ENCODE results near the gene PDZRN3.
A peak's percentile ranks its signal among the peaks of the same experiment; 100 is the strongest.

The PDZRN3 gene

DNA sequence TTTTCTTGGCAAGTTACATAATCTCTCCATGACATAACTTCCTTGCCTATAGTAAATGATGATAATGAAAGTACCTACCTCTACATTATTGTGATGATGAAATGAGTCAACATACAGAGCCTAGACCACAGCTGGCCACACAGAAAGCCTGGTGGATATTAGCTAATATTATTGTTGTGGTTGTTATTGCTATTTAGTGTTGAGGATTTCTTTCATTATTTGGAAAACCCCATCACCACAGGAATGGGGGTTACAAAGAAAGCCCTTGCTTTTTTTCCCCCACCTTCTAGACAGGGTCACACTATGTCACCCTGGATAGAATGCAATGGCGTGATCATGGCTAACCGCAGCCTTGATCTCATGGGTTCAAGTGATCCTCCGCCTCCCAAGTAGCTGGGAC, 125.0 kb downstream of the PDZRN3 start:
- no peak for ATAC-seq
- no peak for TF ChIP-seq ESRRG (CRISPR knock-in tag; IDR thresholded peaks at IDR 0.05)

DNA sequence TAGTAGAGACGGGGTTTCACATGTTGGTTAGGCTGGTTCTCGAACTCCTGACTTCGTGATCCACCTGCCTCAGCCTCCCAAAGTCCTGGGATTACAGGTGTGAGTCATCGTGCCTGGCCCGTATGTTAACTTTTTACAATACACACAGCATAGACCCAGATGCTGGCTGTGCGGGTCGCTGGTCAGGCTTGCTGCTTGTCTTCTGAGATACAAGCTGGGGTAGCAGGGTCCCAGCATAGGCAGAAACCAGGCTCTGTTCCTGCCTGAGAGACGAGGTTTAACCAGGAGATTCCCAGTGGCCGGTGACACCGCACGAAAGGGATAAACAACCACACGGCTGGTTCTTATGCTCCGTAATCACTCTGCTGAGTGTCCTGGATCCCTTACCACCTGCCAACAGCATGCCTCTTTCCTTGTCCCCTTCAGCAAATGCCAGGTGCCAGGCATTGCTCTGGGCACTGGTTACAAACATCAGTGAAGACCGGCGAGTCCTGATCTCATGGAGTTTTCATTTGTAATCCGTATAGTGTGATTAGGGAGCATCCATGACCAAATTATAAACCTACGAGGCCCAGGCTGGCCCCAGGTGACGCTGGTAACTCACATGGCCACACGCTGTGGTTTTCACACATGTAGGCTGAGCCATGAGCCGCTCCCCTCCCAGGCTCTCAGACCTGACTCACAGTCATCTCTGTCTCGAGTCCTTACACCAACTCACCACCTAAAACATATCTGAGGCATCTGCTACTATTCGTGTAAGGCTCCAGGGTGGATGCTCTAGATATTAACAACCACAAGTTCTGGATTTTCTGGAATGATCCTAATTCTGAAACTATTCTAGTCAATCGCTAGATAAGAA, 125.7 kb downstream of the PDZRN3 start:
- no peak for ATAC-seq
- no peak for TF ChIP-seq RARB (CRISPR knock-in tag; IDR thresholded peaks at IDR 0.05)
- TF ChIP-seq, protein P1, sequence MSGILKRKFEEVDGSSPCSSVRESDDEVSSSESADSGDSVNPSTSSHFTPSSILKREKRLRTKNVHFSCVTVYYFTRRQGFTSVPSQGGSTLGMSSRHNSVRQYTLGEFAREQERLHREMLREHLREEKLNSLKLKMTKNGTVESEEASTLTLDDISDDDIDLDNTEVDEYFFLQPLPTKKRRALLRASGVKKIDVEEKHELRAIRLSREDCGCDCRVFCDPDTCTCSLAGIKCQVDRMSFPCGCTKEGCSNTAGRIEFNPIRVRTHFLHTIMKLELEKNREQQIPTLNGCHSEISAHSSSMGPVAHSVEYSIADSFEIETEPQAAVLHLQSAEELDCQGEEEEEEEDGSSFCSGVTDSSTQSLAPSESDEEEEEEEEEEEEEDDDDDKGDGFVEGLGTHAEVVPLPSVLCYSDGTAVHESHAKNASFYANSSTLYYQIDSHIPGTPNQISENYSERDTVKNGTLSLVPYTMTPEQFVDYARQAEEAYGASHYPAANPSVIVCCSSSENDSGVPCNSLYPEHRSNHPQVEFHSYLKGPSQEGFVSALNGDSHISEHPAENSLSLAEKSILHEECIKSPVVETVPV (CRISPR knock-in tag; IDR thresholded peaks at IDR 0.05), result no peak

DNA sequence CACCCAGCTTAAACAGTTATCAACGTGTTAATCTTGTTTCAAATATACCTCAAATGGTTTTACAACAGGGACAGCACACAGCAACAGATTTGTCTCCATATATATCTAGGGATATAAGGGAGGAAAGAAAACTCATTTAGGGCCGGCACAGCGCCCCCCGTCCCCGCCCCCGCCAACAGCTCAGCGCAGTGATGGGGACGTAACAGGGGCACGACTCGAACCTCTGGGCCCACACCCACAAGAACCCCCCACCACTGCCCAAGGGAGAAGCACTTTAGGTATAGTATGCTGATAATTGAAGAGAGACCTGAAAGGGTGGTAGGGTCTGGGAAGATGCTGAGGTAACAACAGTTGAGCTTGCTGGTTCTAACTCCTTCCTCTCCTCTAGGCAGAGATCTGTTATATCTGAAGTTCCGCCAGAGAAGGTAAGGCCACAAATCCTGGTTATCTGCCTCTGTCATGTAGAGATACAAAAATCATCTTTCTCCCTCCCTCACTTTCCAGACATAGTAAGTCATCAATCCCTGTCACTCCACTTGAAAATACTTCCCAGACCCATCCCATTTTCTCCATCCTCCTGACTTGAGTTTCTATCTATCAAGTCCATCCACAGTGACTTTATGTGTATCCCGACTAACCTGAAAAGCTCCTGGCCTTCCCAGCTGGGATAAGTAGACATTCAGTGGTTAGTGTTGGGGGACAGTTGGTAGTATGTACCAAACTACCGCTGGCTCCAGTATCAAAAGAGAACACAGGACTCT, 126.9 kb downstream of the PDZRN3 start:
- no peak for ATAC-seq
- no peak for TF ChIP-seq RARB (CRISPR knock-in tag; IDR thresholded peaks at IDR 0.05)
- TF ChIP-seq, protein P2, sequence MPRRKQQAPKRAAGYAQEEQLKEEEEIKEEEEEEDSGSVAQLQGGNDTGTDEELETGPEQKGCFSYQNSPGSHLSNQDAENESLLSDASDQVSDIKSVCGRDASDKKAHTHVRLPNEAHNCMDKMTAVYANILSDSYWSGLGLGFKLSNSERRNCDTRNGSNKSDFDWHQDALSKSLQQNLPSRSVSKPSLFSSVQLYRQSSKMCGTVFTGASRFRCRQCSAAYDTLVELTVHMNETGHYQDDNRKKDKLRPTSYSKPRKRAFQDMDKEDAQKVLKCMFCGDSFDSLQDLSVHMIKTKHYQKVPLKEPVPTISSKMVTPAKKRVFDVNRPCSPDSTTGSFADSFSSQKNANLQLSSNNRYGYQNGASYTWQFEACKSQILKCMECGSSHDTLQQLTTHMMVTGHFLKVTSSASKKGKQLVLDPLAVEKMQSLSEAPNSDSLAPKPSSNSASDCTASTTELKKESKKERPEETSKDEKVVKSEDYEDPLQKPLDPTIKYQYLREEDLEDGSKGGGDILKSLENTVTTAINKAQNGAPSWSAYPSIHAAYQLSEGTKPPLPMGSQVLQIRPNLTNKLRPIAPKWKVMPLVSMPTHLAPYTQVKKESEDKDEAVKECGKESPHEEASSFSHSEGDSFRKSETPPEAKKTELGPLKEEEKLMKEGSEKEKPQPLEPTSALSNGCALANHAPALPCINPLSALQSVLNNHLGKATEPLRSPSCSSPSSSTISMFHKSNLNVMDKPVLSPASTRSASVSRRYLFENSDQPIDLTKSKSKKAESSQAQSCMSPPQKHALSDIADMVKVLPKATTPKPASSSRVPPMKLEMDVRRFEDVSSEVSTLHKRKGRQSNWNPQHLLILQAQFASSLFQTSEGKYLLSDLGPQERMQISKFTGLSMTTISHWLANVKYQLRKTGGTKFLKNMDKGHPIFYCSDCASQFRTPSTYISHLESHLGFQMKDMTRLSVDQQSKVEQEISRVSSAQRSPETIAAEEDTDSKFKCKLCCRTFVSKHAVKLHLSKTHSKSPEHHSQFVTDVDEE (CRISPR knock-in tag; IDR thresholded peaks at IDR 0.05), result no peak
- TF ChIP-seq GLIS3 (CRISPR knock-in tag; IDR thresholded peaks at IDR 0.05), result no peak
- no peak for TF ChIP-seq TOX (CRISPR knock-in tag; IDR thresholded peaks at IDR 0.05; ENCODE audit: borderline replicate concordance)
- no peak for TF ChIP-seq ISL1 (CRISPR knock-in tag; IDR thresholded peaks at IDR 0.05)

DNA sequence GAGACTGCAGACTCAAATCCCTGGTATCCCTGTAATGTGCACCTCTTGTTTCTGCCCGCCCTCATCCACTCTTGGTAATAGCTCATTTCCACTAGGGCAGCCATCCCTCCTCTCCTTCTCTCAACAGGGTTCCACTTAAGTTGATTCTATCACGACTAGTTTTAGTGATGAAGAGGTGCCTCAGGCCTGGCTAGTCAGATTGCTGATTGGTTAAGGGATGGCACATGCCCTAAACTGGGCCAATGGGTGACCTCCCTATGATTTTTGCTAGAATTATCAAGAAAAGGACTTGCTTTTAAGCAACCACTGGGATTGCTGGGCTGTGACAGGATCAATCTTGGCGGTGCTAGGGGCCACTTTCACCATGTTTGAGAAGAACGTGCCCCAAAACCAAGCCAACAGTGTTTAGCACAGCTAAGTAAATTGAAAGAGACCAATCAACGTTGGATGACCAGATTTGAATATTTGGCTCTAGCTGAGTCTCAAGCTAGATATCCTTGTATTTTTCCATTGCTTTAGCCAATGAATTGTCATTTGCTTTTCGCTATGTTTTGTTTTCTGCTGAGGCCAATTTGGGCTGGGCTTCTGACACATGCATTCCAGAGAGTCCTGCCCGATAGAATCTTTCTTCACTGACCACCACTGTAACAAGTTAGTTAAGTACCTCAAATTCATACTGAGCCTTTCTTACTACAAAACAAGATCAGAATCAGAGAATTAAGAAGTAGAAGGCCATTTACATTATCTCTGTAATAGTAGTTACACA, 131.0 kb downstream of the PDZRN3 start:
- peak; percentile 65 for ATAC-seq

DNA sequence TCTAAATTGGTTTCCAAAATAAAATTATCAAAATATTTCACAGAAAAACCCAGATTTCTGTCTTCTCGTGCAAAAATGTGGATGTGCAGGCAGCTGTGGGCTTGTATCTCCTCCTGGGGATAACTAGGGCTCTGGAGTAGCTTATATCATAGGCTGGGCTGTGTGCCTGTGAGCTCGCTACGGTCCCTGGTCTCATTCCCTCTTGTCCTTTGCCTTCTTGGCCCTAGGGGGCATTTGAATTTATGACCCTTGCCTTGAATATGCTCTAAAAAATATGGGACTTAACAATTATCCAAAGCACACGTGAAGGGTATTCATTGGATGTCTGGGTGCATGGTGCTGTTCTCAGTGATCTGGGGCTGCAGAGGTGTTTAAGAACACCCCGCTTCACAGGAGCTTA, 132.6 kb downstream of the PDZRN3 start:
- no peak for ATAC-seq
- TF ChIP-seq, protein P2 (CRISPR knock-in tag; IDR thresholded peaks at IDR 0.05), result no peak
- no peak for TF ChIP-seq ZFP30 (CRISPR knock-in tag; IDR thresholded peaks at IDR 0.05)
- no peak for TF ChIP-seq ZFP3 (CRISPR knock-in tag; IDR thresholded peaks at IDR 0.05)
- TF ChIP-seq TOX (CRISPR knock-in tag; IDR thresholded peaks at IDR 0.05; ENCODE audit: borderline replicate concordance), result no peak
- TF ChIP-seq, protein P3, sequence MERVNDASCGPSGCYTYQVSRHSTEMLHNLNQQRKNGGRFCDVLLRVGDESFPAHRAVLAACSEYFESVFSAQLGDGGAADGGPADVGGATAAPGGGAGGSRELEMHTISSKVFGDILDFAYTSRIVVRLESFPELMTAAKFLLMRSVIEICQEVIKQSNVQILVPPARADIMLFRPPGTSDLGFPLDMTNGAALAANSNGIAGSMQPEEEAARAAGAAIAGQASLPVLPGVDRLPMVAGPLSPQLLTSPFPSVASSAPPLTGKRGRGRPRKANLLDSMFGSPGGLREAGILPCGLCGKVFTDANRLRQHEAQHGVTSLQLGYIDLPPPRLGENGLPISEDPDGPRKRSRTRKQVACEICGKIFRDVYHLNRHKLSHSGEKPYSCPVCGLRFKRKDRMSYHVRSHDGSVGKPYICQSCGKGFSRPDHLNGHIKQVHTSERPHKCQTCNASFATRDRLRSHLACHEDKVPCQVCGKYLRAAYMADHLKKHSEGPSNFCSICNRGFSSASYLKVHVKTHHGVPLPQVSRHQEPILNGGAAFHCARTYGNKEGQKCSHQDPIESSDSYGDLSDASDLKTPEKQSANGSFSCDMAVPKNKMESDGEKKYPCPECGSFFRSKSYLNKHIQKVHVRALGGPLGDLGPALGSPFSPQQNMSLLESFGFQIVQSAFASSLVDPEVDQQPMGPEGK (CRISPR knock-in tag; IDR thresholded peaks at IDR 0.05; ENCODE audit: borderline replicate concordance), result no peak
- TF ChIP-seq, protein P4, sequence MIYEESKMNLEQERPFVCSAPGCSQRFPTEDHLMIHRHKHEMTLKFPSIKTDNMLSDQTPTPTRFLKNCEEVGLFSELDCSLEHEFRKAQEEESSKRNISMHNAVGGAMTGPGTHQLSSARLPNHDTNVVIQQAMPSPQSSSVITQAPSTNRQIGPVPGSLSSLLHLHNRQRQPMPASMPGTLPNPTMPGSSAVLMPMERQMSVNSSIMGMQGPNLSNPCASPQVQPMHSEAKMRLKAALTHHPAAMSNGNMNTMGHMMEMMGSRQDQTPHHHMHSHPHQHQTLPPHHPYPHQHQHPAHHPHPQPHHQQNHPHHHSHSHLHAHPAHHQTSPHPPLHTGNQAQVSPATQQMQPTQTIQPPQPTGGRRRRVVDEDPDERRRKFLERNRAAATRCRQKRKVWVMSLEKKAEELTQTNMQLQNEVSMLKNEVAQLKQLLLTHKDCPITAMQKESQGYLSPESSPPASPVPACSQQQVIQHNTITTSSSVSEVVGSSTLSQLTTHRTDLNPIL (CRISPR knock-in tag; IDR thresholded peaks at IDR 0.05; ENCODE audit: low read depth), result no peak
- TF ChIP-seq ZNF70 (CRISPR knock-in tag; IDR thresholded peaks at IDR 0.05), result no peak

More for the DNA sequence above, 131.0 kb downstream of the PDZRN3 start:
- 0 out of 2 replicates have a peak, but pooled peaks have one; percentile 17 for TF ChIP-seq ISL1 (CRISPR knock-in tag; IDR thresholded peaks at IDR 0.05)
- TF ChIP-seq, protein P4 (CRISPR knock-in tag; IDR thresholded peaks at IDR 0.05; ENCODE audit: low read depth), result no peak
- TF ChIP-seq, protein P3 (CRISPR knock-in tag; IDR thresholded peaks at IDR 0.05; ENCODE audit: borderline replicate concordance), result no peak
- TF ChIP-seq BACH2 (CRISPR knock-in tag; IDR thresholded peaks at IDR 0.05; ENCODE audit: borderline replicate concordance), result no peak
- TF ChIP-seq ZNF8 (CRISPR knock-in tag; IDR thresholded peaks at IDR 0.05), result no peak
- no peak for TF ChIP-seq CSDC2 (CRISPR knock-in tag; IDR thresholded peaks at IDR 0.05)
- no peak for TF ChIP-seq ZNF565 (CRISPR knock-in tag; conservative IDR thresholded peaks at IDR 0.05; ENCODE audit: low read depth)
